GM19468 (cell line): ENCODE measurements around the gene ARID2.

Source experiments
- ATAC-seq: cut with Tn5 transposase; IDR thresholded peaks from one replicate; pipeline ENCODE4 v1.9.1; 2021; ENCODE audit warnings: mild to moderate bottlenecking, moderate library complexity, moderate number of reproducible peaks; ENCODE audit not compliant: unreplicated experiment; ENCODE audit errors: extremely low read depth

ARID2 gene

GRCh38 chr12:45762185-45763110 lies 32.9 kb downstream of the ARID2 start:
- no peak for ATAC-seq

- no peak for ATAC-seq
Measured at GRCh38 chr12:45763381-45763780, 33.9 kb downstream of the ARID2 start.

- no peak for ATAC-seq
Measured at GRCh38 chr12:45768194-45768593, 38.7 kb downstream of the ARID2 start.

DNA sequence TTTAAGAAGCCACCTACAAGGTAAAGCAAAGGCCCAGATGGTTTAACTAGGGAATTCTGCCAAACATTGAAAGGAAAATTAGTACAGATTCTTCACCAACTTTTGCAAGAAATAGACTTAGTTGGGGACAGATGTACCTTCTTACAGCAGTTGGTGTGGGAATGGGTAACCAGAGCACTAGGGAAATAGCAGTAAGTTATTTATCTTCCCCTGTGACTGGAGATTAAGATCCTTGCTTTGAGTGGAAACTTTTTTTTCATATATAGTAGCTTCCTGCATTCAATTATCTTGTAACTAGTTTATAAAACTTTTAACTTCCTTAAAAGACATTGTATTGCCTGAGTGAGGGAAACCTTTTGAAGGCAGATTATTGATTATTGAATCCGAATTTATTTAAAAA lies 44.2 kb downstream of the ARID2 start:
- ATAC-seq, result no peak

DNA sequence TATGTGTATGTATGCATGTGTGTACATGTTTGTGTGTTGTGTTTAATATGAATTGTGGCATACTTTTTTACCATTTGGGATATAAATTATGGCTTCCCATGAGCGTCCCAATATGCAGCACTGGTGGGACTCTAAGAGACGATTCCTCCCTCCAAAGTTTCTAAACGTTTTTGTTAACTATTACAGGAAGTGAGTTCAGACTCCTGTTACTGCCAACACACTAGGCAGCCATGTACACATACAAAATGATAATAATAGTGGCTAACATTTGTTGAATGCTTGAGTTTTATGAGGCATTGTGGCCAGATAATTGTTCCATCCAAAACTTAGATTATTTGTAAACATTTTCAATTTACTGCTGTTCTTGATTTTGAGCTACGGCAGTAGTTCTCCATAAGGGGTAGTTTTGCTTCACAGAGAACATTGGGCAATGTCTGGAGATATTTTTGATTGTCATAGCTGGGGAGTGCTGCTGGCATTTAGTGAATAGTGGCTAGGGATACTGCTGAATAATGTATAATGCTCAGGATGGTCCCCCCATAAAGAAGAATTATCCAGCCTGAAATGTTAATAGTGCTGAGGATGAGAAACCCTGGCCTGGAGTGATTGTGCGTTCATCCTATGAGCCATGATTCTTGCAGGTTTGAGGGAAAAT lies 45.1 kb downstream of the ARID2 start:
- ATAC-seq, result no peak

DNA sequence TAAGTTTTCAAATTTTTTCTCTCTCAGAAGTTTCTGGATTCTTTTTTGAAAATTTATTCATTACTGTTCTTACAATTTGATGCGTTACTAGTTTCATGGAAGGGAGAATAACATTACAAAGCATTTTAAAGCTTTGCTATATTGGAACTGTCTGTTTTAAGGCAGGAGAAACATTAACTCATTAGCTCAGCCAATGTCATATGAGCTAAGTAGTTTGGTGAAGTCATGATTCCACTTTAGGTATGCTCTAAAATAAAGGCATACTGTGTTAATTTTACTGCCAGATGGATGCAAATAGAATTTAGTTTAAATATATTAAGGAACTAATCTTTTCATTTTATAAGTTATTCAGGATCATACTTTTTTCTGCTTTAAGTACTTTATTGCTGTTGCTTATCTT lies 46.0 kb downstream of the ARID2 start:
- ATAC-seq, result no peak

- ATAC-seq, result no peak
Measured at GRCh38 chr12:45775964-45776363, 46.5 kb downstream of the ARID2 start.

DNA sequence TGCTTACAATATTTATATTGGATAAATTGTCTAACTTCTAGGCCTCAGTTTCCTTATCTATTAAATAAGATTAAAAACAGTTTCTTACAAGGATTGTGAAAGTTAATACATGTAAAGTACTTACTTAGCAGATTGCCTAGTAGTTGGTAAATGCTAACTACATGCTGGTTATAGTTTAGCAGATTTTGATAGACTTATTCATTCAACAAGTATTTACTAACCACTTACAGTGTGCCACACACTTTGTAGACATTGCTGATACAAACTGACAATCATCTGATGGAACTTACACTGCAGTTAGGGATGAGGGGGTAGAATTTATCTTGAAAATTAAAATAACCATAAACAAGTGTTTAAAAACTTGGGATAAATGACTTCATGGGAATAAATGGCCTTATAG lies 50.4 kb downstream of the ARID2 start:
- no peak for ATAC-seq

DNA sequence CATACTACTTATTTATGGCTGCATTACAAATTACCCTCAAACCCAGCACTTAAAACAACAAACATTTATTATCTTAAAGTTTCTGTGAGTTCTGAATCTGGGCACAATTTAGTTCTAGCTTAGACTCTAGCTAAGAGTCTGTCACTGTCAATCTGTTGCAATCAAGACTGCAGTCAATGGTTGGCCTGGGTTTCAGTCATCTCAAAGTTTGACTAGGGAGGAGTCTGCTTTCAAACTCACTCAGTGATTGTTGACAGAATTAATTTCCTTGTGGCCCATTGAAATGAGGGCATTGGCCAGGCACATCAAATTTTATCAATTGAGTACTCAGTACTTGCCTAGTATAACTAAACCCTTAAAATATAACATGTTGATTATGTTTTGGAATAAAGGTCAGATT lies 51.6 kb downstream of the ARID2 start:
- ATAC-seq, result no peak

DNA sequence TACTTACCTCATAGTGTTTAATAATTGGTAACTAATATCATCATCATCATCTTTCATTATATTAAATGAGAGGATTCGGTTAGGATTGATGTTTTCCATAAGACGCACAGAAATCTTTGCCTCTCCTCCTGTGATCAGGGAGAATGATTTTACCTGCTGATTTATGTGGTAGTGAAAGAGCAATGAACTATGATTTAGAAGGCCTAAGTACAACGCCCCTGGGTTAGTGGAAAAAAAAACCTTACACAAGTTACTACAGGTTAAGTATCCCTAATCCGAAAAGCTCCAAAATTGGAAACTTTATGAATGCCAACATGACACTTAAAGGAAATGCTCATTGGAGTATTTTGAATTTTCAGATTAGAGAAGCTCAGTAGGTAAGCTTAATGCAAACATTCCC lies 55.8 kb downstream of the ARID2 start:
- no peak for ATAC-seq

DNA sequence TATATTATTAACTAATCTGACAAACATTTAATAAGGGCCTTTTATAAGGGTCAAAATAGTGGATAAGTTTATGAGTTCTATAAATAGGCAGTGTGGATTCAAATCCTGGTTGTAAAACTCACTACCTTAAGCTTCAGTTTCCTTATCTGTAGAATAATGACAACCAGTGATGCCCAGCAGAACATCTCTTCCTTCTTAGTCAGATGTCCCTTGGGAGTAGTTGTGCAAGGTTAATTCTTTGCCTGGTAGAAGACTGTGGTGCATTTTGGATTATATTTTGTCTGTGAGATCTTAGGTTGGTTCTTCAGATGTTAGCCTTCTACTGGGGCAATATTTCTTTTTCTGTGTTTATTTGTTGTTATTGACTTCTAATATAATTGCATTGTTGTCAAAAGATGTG lies 59.5 kb downstream of the ARID2 start:
- no peak for ATAC-seq

DNA sequence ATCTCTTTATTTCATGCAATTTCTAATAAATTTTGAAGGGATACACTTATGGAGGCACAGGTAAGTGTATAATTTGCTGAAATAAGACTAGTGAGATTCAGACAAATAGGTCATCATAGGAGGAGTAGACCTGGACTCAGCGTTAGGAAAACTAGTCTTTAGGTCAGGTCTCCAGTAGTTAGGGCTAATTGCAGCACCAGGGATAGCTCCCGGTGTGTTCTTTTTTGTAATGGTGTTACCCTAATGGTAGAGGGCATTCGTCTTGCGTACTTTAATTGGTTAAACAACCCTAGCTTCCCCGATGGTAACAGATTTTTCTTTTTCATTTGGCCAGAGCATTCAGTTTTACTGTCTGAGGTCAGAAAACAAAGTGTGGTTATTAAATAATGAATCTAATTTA lies 64.9 kb downstream of the ARID2 start:
- no peak for ATAC-seq

DNA sequence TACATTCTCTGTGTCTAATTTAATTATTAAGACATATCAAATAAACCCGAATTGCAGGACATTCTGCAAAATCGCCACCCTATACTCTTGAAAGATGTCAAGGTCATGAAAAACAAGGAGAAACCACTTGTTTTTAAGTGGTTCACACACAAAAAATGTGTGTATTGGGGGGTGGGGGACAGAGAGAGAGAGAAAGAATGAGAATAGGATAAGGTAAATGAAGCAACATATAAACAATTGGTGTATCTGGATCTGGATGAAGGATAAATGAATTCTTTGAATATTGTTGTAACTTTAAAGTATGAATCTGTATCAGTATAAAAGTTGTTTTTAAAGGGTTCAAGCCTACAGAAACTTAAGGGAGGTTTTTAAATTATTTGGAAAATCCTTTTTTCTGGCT lies 72.1 kb downstream of the ARID2 start:
- ATAC-seq, result no peak

DNA sequence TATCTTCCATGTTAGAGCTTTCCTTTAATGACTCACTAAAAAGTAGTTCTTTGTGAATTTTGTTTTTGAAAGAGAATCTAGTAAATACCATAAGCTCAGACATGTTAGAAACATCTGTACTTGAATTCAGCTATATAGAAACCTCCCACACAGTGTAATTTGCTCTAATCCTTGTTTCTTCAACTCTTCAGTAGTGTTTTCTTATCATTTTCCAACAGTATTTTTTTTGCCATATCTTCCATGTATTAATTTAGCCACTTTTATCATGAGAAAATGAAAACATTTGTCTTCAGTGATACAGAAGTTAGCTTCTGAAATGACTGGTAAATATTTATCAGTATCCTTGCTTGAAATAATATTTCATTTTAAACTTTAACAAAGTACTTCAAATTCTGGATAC lies 73.6 kb downstream of the ARID2 start:
- ATAC-seq, result no peak

GRCh38 chr12:45816652-45817051 lies 87.1 kb downstream of the ARID2 start:
- no peak for ATAC-seq

GRCh38 chr12:45827974-45828373 lies 98.5 kb downstream of the ARID2 start:
- no peak for ATAC-seq

DNA sequence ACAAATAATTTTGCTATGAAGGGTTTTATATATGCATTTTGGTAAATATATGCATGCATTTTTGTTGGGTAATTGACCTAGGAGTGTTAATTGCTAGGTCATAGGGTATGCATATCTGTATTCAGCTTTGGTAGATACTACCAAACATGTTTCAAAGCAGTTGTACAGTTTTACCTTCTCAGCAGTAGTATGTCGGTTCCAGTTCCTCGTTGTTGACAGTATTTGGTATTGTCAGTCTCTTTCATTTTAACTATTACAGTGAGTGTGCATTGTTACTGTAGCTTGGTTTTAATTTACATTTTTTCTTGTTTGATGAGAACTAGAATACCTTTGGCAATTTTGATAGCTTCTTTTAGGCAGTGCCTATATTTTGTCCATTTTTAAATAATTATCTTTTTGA lies 98.9 kb downstream of the ARID2 start:
- ATAC-seq, result no peak

- no peak for ATAC-seq
Measured at GRCh38 chr12:45831590-45831989, 102.1 kb downstream of the ARID2 start.

DNA sequence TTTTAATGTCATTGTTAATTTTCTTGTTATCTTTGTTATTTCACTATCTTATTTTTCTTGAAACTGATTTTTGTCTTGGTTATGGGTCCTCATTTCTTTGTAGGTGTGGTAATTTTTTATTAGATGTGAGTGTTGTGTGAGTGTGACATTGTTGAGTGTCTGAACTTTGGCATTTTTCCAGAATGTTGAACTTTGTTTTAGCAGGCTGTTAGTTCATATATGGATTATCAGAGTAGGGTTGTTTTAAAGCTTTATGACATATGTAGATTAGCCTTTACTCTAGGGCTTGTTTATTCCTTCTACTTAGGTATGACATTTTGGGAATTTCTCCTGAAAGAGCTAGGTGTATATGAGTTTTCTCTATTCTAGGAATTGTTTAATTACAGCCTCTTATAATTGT lies 103.9 kb downstream of the ARID2 start:
- ATAC-seq, result no peak

DNA sequence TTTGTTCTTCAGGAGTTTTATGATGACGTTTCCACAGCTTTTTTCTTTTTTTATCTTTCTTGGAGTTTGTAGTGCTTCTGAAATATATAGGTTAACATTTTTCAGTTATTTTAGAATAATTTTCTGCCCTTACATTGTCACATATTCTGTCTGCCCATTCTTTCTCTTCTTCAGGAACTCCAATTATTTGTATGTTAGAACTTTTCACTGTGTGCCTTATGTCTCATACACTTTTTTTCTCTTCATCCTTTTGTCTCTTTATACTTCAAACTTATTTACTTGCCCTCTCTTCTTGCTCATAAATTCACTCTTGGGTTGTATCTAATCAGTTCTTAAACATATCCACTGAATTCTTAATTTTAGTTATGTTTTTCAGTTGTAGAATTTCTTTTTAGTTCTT lies 105.3 kb downstream of the ARID2 start:
- no peak for ATAC-seq

- ATAC-seq, result no peak
Measured at GRCh38 chr12:45839917-45840316, 110.4 kb downstream of the ARID2 start.

- ATAC-seq, result no peak
Measured at GRCh38 chr12:45849289-45849688, 119.8 kb downstream of the ARID2 start.
